Mammary epithelial cell (primary cell): ENCODE data around the gene SMAD7.

ENCODE experiments used
- CTCF ChIP-seq, 2 donors: IDR thresholded peaks in 1 of 2; conservative IDR thresholded peaks in 1 of 2; 2 replicates each; pipeline ENCODE4 v1.5.1; 2011 to 2012; ENCODE audit warnings: inconsistent platforms in 2 of 2, low read length in 2 of 2, mild to moderate bottlenecking in 2 of 2, control low read depth in 1 of 2, low read depth in 1 of 2; ENCODE audit not compliant: insufficient read depth in 1 of 2; ENCODE audit errors: extremely low read depth in 1 of 2
- EZH2 ChIP-seq: IDR thresholded peaks from 2 replicates; pipeline ENCODE4 v1.6.1; 2012; ENCODE audit warnings: low read length, inconsistent platforms, borderline replicate concordance

DNA sequence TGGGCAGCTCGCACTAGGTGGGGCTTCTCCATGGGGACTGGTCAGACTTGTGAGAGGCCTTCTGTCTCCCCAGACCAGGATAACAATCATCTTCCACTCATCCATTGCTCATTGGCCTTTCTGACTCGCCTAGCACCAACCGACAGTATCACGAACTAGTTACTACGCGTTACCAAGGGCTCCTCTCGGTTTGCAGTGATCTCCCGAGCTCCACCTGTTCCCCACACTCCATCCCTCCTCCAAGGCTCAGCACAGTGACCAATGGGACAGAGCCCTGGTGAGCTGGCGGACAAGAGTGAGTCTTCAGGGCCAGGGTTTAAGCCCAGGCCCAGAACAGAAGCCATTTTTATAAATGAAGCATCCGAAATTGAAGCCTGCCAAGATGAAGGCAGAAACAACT lies 42.8 kb upstream of the SMAD7 start:
- TF ChIP-seq CTCF (conservative IDR thresholded peaks at IDR 0.05 in 1 of 2, IDR thresholded peaks at IDR 0.05 in 1 of 2; ENCODE audit: extremely low read depth in 1 of 2, insufficient read depth in 1 of 2, low read depth in 1 of 2, low read length in 2 of 2) (no peak), EZH2 (no peak)
